ENCODE measurements around the gene PDIA2.
A peak's percentile ranks its signal among the peaks of the same experiment; 100 is the strongest.

The PDIA2 gene

GRCh38 chr16:269061-269796 lies 13.7 kb upstream of the PDIA2 start:
- Mint-ChIP-seq H3K9me3 (ENCODE audit: low read depth) (no peaks in the 10 kb centered on the region), H3K27ac (no peak overlapping the region), H3K27me3 (no peaks in the 10 kb centered on the region), H3K36me3 (no peaks in the 10 kb centered on the region), H3K4me1 (ENCODE audit: low read depth) (no peaks in the 10 kb centered on the region), H3K4me3 (no peak overlapping the region)

- H3K36me3 Mint-ChIP-seq: no peaks in the 10 kb centered on the region
- no peak overlapping the region for H3K4me3 Mint-ChIP-seq
- H3K27ac Mint-ChIP-seq: no peak overlapping the region
- H3K4me1 Mint-ChIP-seq (ENCODE audit: low read depth): no peaks in the 10 kb centered on the region
- no peaks in the 10 kb centered on the region for H3K9me3 Mint-ChIP-seq (ENCODE audit: low read depth)
- H3K27me3 Mint-ChIP-seq: no peaks in the 10 kb centered on the region
Measured at GRCh38 chr16:270381-271255, 12.3 kb upstream of the PDIA2 start.

GRCh38 chr16:272633-273546 lies 10.1 kb upstream of the PDIA2 start:
- H3K4me3 Mint-ChIP-seq: no peak overlapping the region
- H3K4me1 Mint-ChIP-seq (ENCODE audit: low read depth): peaks cover 4% of the 10 kb centered on the region
- H3K36me3 Mint-ChIP-seq: no peaks in the 10 kb centered on the region
- no peak overlapping the region for H3K27ac Mint-ChIP-seq
- peaks cover 3% of the 10 kb centered on the region for H3K27me3 Mint-ChIP-seq
- no peaks in the 10 kb centered on the region for H3K9me3 Mint-ChIP-seq (ENCODE audit: low read depth)

- Mint-ChIP-seq H3K4me3 (no peak overlapping the region), H3K27me3 (peaks cover 3% of the 10 kb centered on the region), H3K27ac (no peak overlapping the region), H3K9me3 (ENCODE audit: low read depth) (no peaks in the 10 kb centered on the region), H3K36me3 (no peaks in the 10 kb centered on the region), H3K4me1 (ENCODE audit: low read depth) (peaks cover 4% of the 10 kb centered on the region)
Measured at GRCh38 chr16:273547-274421, 9.2 kb upstream of the PDIA2 start.

GRCh38 chr16:275041-275641 lies 7.8 kb upstream of the PDIA2 start:
- Mint-ChIP-seq H3K4me1 (ENCODE audit: low read depth) (peaks cover 8% of the 10 kb centered on the region), H3K27ac (no peak overlapping the region), H3K27me3 (peaks cover 5% of the 10 kb centered on the region), H3K36me3 (no peaks in the 10 kb centered on the region), H3K4me3 (peak overlapping the region; percentile 64), H3K9me3 (ENCODE audit: low read depth) (no peaks in the 10 kb centered on the region)

GRCh38 chr16:275786-276232 lies 7.2 kb upstream of the PDIA2 start, which contains the start of gene RGS11:
TSS of gene RGS11 (minus strand) at chr16:275944. CDS start at chr16:275911, 33 bp downstream.
- H3K27me3 Mint-ChIP-seq: peaks cover 5% of the 10 kb centered on the region
- no peak within 1 kb of the TSS for H3K27ac Mint-ChIP-seq
- no peaks in the 10 kb centered on the region for H3K9me3 Mint-ChIP-seq (ENCODE audit: low read depth)
- H3K4me1 Mint-ChIP-seq (ENCODE audit: low read depth): peaks cover 8% of the 10 kb centered on the region
- no peaks in the 10 kb centered on the region for H3K36me3 Mint-ChIP-seq
- H3K4me3 Mint-ChIP-seq: peak within 1 kb of the TSS; percentile 73

GRCh38 chr16:276426-277077 lies 6.4 kb upstream of the PDIA2 start:
- Mint-ChIP-seq H3K27me3 (peaks cover 5% of the 10 kb centered on the region), H3K9me3 (ENCODE audit: low read depth) (no peaks in the 10 kb centered on the region), H3K27ac (no peak overlapping the region), H3K4me3 (peak overlapping the region; percentile 73), H3K4me1 (ENCODE audit: low read depth) (peaks cover 8% of the 10 kb centered on the region), H3K36me3 (no peaks in the 10 kb centered on the region)

- Mint-ChIP-seq H3K27ac (no peak overlapping the region), H3K4me1 (ENCODE audit: low read depth) (peaks cover 8% of the 10 kb centered on the region), H3K27me3 (peaks cover 6% of the 10 kb centered on the region), H3K4me3 (peak overlapping the region; percentile 0), H3K36me3 (no peaks in the 10 kb centered on the region), H3K9me3 (ENCODE audit: low read depth) (no peaks in the 10 kb centered on the region)
Measured at GRCh38 chr16:278863-279366, 4.0 kb upstream of the PDIA2 start.

GRCh38 chr16:279531-279930 lies 3.4 kb upstream of the PDIA2 start:
- Mint-ChIP-seq H3K27me3 (peaks cover 6% of the 10 kb centered on the region), H3K36me3 (no peaks in the 10 kb centered on the region), H3K4me1 (ENCODE audit: low read depth) (peaks cover 8% of the 10 kb centered on the region), H3K9me3 (ENCODE audit: low read depth) (no peaks in the 10 kb centered on the region), H3K27ac (no peak overlapping the region), H3K4me3 (peak overlapping the region; percentile 0)

GRCh38 chr16:280005-280460 lies 2.9 kb upstream of the PDIA2 start:
- peaks cover 6% of the 10 kb centered on the region for H3K27me3 Mint-ChIP-seq
- H3K27ac Mint-ChIP-seq: no peak overlapping the region
- no peak overlapping the region for H3K4me3 Mint-ChIP-seq
- H3K36me3 Mint-ChIP-seq: no peaks in the 10 kb centered on the region
- peaks cover 8% of the 10 kb centered on the region for H3K4me1 Mint-ChIP-seq (ENCODE audit: low read depth)
- no peaks in the 10 kb centered on the region for H3K9me3 Mint-ChIP-seq (ENCODE audit: low read depth)

GRCh38 chr16:280552-280951 lies 2.4 kb upstream of the PDIA2 start, which contains the start of gene ARHGDIG:
TSS of gene ARHGDIG (plus strand) at chr16:280591. CDS start at chr16:280681, 90 bp downstream.
- no peaks in the 10 kb centered on the region for H3K9me3 Mint-ChIP-seq (ENCODE audit: low read depth)
- H3K4me3 Mint-ChIP-seq: peak within 1 kb of the TSS; percentile 27
- peaks cover 8% of the 10 kb centered on the region for H3K4me1 Mint-ChIP-seq (ENCODE audit: low read depth)
- peaks cover 6% of the 10 kb centered on the region for H3K27me3 Mint-ChIP-seq
- no peak within 1 kb of the TSS for H3K27ac Mint-ChIP-seq
- no peaks in the 10 kb centered on the region for H3K36me3 Mint-ChIP-seq

- Mint-ChIP-seq H3K4me1 (ENCODE audit: low read depth) (peaks cover 8% of the 10 kb centered on the region), H3K9me3 (ENCODE audit: low read depth) (no peaks in the 10 kb centered on the region), H3K27me3 (peaks cover 6% of the 10 kb centered on the region), H3K27ac (no peak overlapping the region), H3K36me3 (no peaks in the 10 kb centered on the region), H3K4me3 (peak overlapping the region; percentile 27)
Measured at GRCh38 chr16:280991-281659, 1.8 kb upstream of the PDIA2 start.

All from activated naive CD8-positive, alpha-beta T cell (primary cell).